ENCODE data around the gene C22orf23. TPM values are rescaled to one million over a fixed set of nuclear protein-coding genes. Genes with fewer than 3 reads are reported as not detected.

C22orf23 gene
- total RNA-seq, 1 donor from 2014 or later = 0.70 TPM

DNA sequence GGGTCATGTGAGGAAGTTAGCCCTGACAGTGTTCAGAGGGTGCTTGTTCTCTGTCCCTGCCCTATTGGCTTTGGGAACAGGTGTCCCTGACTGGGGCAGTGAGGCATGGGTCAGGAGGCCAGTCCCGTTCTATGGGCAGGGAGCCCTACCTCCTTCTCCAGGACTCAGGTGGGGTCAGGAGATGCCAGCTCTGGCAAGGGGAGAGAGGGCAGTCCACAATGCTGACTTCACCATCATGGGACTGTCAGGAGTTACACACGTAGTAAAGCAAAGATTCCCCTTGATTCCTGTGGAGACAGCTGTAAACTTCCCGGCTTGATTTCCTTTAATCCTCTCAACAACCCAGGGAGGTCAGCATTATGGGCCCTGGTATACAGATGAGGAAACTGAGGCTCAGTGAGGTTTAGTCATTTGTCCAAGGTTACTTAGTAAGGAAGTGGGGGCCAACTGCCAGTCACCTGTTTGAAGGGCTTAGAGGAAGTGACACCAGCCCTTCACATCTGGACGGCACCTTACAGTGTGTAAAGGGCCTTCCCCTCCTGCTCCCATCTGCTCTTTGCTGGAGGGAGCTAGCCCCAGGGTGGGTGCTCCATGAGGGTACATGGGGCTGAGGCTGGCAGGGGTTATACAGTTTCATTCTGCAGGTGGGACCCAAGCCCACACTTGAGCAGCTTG lies 35.4 kb downstream of the C22orf23 start:
- Mint-ChIP-seq H3K4me1 (ENCODE audit: unreplicated experiment) (no peaks in the 10 kb centered on the region), H3K36me3 (peaks cover 7% of the 10 kb centered on the region), H3K27me3 (no peaks in the 10 kb centered on the region), H3K9me3 (no peaks in the 10 kb centered on the region), H3K4me3 (no peak overlapping the region), H3K27ac (no peak overlapping the region)
- DNase-seq (ENCODE audit: extremely low spot score, unreplicated experiment) = no peak
- no peak for TF ChIP-seq CTCF (conservative IDR thresholded peaks at IDR 0.05)

DNA sequence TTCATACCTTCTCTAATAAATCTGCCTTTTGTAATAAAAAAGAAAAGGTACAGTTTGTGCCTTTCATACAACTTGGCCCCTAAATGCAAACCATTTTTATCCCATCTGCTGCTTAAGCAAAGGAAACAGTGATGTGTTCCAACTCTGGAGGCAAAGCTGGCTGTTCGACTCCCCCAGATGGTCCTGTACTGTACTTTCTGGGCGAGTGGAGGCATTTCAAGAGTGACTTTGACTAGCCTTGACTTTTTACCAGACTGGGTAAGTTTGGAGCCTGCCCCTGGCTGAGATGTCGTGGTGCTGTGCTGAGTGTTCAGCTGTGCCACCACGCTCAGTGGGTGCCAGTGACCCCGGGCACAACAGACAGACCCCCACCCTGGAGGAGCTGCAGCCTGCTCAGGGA lies 37.1 kb downstream of the C22orf23 start:
- Mint-ChIP-seq H3K4me3 (no peak overlapping the region), H3K27ac (no peak overlapping the region), H3K9me3 (no peaks in the 10 kb centered on the region), H3K27me3 (no peaks in the 10 kb centered on the region), H3K36me3 (peaks cover 3% of the 10 kb centered on the region), H3K4me1 (ENCODE audit: unreplicated experiment) (peaks cover 5% of the 10 kb centered on the region)
- no peak for TF ChIP-seq CTCF (conservative IDR thresholded peaks at IDR 0.05)
- no peak for DNase-seq (ENCODE audit: extremely low spot score, unreplicated experiment)

- no peak overlapping the region for H3K4me3 Mint-ChIP-seq
- TF ChIP-seq CTCF (conservative IDR thresholded peaks at IDR 0.05) = no peak
- DNase-seq (ENCODE audit: extremely low spot score, unreplicated experiment) = no peak
- H3K4me1 Mint-ChIP-seq (ENCODE audit: unreplicated experiment) = peaks cover 29% of the 10 kb centered on the region
- no peak overlapping the region for H3K27ac Mint-ChIP-seq
- H3K9me3 Mint-ChIP-seq = no peaks in the 10 kb centered on the region
- no peaks in the 10 kb centered on the region for H3K27me3 Mint-ChIP-seq
- H3K36me3 Mint-ChIP-seq = peaks cover 5% of the 10 kb centered on the region
These were observed 40.1 kb downstream of the C22orf23 start for GRCh38 chr22:37913233-37913721.

DNA sequence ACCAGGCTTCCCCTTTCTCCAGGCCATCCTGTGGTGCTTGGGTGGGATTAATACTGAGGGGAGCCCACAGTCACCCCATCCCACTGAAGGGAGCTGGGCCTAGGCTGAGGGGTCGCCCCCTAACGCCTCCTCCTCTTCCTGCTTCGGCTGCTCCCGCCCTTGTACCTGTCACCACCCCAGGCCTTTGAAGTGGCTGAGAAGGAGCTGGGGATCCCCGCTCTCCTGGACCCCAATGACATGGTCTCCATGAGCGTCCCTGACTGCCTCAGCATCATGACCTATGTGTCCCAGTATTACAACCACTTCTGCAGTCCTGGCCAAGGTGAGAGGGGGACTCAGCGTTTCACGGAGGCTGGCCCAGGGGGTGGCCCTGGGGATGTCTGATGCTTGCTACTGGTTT lies 41.2 kb downstream of the C22orf23 start:
- no peak for TF ChIP-seq CTCF (conservative IDR thresholded peaks at IDR 0.05)
- Mint-ChIP-seq H3K27me3 (no peaks in the 10 kb centered on the region), H3K9me3 (no peaks in the 10 kb centered on the region), H3K4me3 (no peak overlapping the region), H3K27ac (peak overlapping the region; percentile 58), H3K36me3 (peaks cover 12% of the 10 kb centered on the region), H3K4me1 (ENCODE audit: unreplicated experiment) (peaks cover 36% of the 10 kb centered on the region)
- DNase-seq (ENCODE audit: extremely low spot score, unreplicated experiment) = no peak

GRCh38 chr22:37911697-37912096 lies 41.7 kb downstream of the C22orf23 start:
- no peak for DNase-seq (ENCODE audit: extremely low spot score, unreplicated experiment)

More at GRCh38 chr22:37911697-37912096, 41.7 kb downstream of the C22orf23 start:
- H3K27ac Mint-ChIP-seq = no peak overlapping the region
- H3K36me3 Mint-ChIP-seq = peaks cover 12% of the 10 kb centered on the region
- H3K4me3 Mint-ChIP-seq = no peak overlapping the region
- H3K9me3 Mint-ChIP-seq = no peaks in the 10 kb centered on the region
- TF ChIP-seq CTCF (conservative IDR thresholded peaks at IDR 0.05) = no peak
- H3K27me3 Mint-ChIP-seq = no peaks in the 10 kb centered on the region
- H3K4me1 Mint-ChIP-seq (ENCODE audit: unreplicated experiment) = peaks cover 40% of the 10 kb centered on the region
